ENCODE results near the gene C4BPA.

DNA sequence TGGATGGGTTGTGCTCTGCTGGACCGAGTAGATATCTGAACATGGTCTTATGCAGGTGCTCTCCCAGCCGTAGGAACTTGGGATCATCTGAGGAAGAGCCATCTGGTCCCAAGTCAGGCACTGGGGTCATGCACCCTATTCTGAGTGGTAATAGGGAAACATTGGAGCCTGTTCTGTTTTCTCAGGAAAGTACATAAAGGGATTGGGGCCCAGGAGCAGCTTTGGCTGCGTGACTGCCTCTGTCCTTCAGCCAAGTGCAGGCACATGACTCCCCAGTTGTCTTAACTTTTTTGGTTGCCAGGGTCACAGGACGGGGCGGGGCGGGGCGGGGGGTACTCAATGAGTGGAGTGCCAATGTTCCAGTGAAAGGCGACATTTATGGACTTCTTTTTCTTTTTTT lies 39.5 kb upstream of the C4BPA start:
- TF ChIP-seq ATF3 (IDR thresholded peaks at IDR 0.05; ENCODE audit: insufficient read depth, low read depth, low read length) (no peak), RFX5 (IDR thresholded peaks at IDR 0.05; ENCODE audit: borderline replicate concordance, low read depth, low read length) (no peak)
